ENCODE results near the gene ODAD2.

DNA sequence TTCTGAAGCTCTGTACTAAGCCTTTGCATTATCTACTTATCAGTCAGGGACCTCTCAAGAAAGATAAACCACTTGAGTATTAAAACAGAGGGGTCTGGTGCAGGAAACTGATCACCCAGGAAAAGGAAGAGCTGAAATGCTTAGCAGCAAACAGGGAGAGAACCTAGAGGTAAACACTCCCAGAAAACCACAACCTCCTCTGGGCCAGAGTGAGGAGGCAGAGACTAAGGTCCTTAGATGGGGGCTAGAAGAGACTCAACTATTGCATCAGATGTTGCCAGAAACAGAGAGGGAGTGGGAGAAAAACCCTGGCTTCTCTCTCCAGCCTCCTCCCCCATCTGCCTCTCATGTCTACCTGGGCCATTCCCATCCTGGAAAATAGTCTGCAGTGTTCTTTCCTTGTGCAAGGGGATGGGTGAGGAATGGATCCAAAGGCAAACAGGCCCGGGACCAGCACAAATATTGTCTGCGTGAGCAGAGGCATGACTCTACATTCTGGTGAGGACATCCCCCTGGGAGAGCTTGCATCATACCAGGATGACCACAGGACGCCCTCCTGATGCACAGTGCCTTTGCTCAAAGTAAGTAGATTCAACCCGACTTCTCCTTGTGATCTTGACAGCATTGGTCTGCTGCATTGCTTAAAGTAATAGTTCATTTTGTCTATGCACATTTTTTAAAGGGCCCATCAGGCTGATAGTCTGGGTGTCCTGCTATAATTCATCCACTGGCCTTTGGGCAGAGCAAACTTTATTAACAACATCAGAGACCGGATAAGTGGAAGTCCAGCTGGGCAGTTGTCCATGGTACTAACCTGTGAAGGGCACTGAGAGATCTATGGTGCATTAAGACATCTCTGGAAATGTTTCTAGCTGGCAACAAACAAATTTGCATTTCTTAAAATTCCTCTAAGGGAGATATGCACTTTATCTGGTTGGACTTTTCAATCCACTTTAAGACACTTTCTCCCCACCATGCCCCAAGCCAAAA lies 22.4 kb upstream of the ODAD2 start:
- TF ChIP-seq, protein P1, sequence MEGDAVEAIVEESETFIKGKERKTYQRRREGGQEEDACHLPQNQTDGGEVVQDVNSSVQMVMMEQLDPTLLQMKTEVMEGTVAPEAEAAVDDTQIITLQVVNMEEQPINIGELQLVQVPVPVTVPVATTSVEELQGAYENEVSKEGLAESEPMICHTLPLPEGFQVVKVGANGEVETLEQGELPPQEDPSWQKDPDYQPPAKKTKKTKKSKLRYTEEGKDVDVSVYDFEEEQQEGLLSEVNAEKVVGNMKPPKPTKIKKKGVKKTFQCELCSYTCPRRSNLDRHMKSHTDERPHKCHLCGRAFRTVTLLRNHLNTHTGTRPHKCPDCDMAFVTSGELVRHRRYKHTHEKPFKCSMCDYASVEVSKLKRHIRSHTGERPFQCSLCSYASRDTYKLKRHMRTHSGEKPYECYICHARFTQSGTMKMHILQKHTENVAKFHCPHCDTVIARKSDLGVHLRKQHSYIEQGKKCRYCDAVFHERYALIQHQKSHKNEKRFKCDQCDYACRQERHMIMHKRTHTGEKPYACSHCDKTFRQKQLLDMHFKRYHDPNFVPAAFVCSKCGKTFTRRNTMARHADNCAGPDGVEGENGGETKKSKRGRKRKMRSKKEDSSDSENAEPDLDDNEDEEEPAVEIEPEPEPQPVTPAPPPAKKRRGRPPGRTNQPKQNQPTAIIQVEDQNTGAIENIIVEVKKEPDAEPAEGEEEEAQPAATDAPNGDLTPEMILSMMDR (IDR thresholded peaks at IDR 0.05) = no peak
- no peak for TF ChIP-seq POLR2A (IDR thresholded peaks at IDR 0.05)

Data from esophagus squamous epithelium (tissue), 4 donors.